HUDEP-2 (cell line): ENCODE measurements around the gene VAMP8.
"Not testable (repeated sequence)": the region's sequence is repeated elsewhere in the genome, so short reads cannot be mapped to it uniquely, and the experiment has no call there.

Experiments used
- DNase-seq, 76 experiments: peaks; one replicate each; lab custom pipeline; 2025; ENCODE audit not compliant: unreplicated experiment in 76 of 76; lab: John Stamatoyannopoulos, UW

VAMP8 gene

GRCh38 chr2:85596026-85596333, 18.6 kb downstream of the VAMP8 start:
- DNase-seq, result no peak

GRCh38 chr2:85596486-85597143, 19.2 kb downstream of the VAMP8 start:
- no peak for DNase-seq

GRCh38 chr2:85597241-85597640, 19.9 kb downstream of the VAMP8 start:
- no peak for DNase-seq

GRCh38 chr2:85598594-85599340, 21.4 kb downstream of the VAMP8 start:
- DNase-seq, result no peak

- no peak for DNase-seq
Observed at GRCh38 chr2:85599468-85600234, 22.3 kb downstream of the VAMP8 start.

GRCh38 chr2:85600235-85600575, 22.8 kb downstream of the VAMP8 start:
- DNase-seq, result no peak

GRCh38 chr2:85600951-85601770, 23.8 kb downstream of the VAMP8 start:
- no peak for DNase-seq

- DNase-seq, result peak in 2 of 76 experiments; percentile 58 to 59
Observed at GRCh38 chr2:85601771-85602475, 24.5 kb downstream of the VAMP8 start.

GRCh38 chr2:85602476-85603234, 25.3 kb downstream of the VAMP8 start, which contains the start of gene TMEM150A:
Gene TMEM150A (minus strand): TSS chr2:85602698. CDS start chr2:85601948, 750 bp downstream.
- DNase-seq, result peak in 72 of 76 experiments; percentile 20 to 90 (median 74)

- DNase-seq, result not testable (repeated sequence)
Observed at GRCh38 chr2:85604133-85604444, 26.7 kb downstream of the VAMP8 start.

- DNase-seq, result no peak
Observed at GRCh38 chr2:85604568-85605339, 27.4 kb downstream of the VAMP8 start.

- DNase-seq, result no peak
Observed at GRCh38 chr2:85605406-85606115, 28.2 kb downstream of the VAMP8 start.

- no peak for DNase-seq
Observed at GRCh38 chr2:85606116-85606455, 28.7 kb downstream of the VAMP8 start.

GRCh38 chr2:85607268-85608215, 30.2 kb downstream of the VAMP8 start:
- no peak for DNase-seq

- DNase-seq, result no peak
Observed at GRCh38 chr2:85611217-85611704, 33.9 kb downstream of the VAMP8 start.

- peak in 74 of 76 experiments; percentile 32 to 90 (median 76) for DNase-seq
Observed at GRCh38 chr2:85611705-85612587, 34.6 kb downstream of the VAMP8 start, which contains the start of gene C2orf68. Gene C2orf68 (minus strand): TSS chr2:85612066. CDS start chr2:85611984, 82 bp downstream.
